Esophagus muscularis mucosa (tissue), 4 donors: ENCODE results near the gene MAGIX.

Source experiments
- EP300 ChIP-seq: sonication (generic); formaldehyde crosslinking; IDR thresholded peaks from one replicate; pipeline ENCODE4 v1.6.1; 2017; ENCODE audit warnings: antibody characterized with exemption
- POLR2AphosphoS5 ChIP-seq, 2 donors: sonication (generic); formaldehyde crosslinking; IDR thresholded peaks; one replicate each; pipeline ENCODE4 v1.6.1; 2017; ENCODE audit warnings: antibody characterized with exemption in 2 of 2
- TF ChIP-seq, protein P1 (sequence below), 3 experiments: fragments of 200-600 bp in 2 of 3; fragments of 450-650 bp in 1 of 3; sonication (generic) in 2 of 3; IDR thresholded peaks; one replicate each; pipeline ENCODE4 v1.5.1; 2017 to 2019; ENCODE audit warnings: antibody characterized with exemption in 3 of 3, mild to moderate bottlenecking in 2 of 3, moderate library complexity in 1 of 3

DNA sequence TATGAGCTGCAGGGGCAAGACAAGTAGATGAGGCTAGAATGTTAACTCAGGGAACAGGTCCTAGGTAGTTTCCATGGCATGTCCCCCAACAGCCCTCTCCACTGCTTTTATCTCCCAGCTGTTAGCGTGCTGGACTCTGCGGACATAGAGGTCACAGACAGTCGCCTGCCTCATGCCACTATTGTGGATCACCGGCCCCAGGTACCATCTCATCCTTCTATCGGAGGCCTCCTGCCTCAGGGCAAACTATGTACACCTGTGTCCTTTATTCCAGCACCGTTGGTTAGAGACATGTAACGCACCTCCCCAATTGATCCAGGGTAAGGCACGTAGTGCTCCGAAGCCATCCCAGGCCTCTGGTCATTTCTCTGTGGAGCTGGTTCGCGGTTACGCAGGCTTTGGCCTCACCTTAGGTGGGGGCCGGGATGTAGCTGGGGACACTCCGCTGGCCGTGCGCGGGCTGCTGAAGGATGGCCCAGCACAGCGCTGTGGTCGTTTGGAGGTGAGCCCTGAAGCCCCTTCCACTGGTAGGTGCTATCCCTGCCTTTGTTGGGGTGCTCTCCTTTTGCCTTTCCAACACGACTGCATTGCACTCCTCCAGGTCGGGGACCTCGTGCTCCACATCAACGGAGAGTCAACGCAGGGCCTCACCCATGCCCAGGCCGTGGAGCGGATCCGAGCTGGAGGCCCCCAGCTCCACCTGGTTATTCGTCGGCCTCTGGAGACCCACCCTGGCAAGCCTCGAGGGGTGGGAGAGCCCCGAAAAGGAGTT lies 2.2 kb downstream of the MAGIX start:
- TF ChIP-seq, protein P1, sequence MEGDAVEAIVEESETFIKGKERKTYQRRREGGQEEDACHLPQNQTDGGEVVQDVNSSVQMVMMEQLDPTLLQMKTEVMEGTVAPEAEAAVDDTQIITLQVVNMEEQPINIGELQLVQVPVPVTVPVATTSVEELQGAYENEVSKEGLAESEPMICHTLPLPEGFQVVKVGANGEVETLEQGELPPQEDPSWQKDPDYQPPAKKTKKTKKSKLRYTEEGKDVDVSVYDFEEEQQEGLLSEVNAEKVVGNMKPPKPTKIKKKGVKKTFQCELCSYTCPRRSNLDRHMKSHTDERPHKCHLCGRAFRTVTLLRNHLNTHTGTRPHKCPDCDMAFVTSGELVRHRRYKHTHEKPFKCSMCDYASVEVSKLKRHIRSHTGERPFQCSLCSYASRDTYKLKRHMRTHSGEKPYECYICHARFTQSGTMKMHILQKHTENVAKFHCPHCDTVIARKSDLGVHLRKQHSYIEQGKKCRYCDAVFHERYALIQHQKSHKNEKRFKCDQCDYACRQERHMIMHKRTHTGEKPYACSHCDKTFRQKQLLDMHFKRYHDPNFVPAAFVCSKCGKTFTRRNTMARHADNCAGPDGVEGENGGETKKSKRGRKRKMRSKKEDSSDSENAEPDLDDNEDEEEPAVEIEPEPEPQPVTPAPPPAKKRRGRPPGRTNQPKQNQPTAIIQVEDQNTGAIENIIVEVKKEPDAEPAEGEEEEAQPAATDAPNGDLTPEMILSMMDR (IDR thresholded peaks at IDR 0.05) = no peak
- TF ChIP-seq EP300 (no peak), POLR2AphosphoS5 (IDR thresholded peaks at IDR 0.05) (no peak)
